Mucosa of stomach (tissue), 1 donor: ENCODE results near the gene STARD7.

Experiments used
- H3K27me3 ChIP-seq: one replicate; pipeline ENCODE4 v1.7.0; 2013; ENCODE audit warnings: mild to moderate bottlenecking, low read length; ENCODE audit not compliant: control insufficient read depth, insufficient read depth
- H3K36me3 ChIP-seq: one replicate; pipeline ENCODE4 v1.7.0; 2013; ENCODE audit warnings: low read length; ENCODE audit not compliant: control insufficient read depth, insufficient read depth
- H3K4me1 ChIP-seq: one replicate; pipeline ENCODE4 v1.7.0; 2013; ENCODE audit warnings: mild to moderate bottlenecking, low read length; ENCODE audit not compliant: control insufficient read depth, insufficient read depth
- H3K4me3 ChIP-seq: one replicate; pipeline ENCODE4 v1.7.0; 2013; ENCODE audit warnings: low read length
- H3K9ac ChIP-seq: one replicate; pipeline ENCODE4 v1.7.0; 2013; ENCODE audit warnings: mild to moderate bottlenecking, low read length, moderate library complexity
- H3K9me3 ChIP-seq: one replicate; pipeline ENCODE4 v1.7.0; 2013; ENCODE audit warnings: mild to moderate bottlenecking, low read length, moderate library complexity; ENCODE audit not compliant: control insufficient read depth
- donor health status: Pancreatic carcinoma.

STARD7 gene

DNA sequence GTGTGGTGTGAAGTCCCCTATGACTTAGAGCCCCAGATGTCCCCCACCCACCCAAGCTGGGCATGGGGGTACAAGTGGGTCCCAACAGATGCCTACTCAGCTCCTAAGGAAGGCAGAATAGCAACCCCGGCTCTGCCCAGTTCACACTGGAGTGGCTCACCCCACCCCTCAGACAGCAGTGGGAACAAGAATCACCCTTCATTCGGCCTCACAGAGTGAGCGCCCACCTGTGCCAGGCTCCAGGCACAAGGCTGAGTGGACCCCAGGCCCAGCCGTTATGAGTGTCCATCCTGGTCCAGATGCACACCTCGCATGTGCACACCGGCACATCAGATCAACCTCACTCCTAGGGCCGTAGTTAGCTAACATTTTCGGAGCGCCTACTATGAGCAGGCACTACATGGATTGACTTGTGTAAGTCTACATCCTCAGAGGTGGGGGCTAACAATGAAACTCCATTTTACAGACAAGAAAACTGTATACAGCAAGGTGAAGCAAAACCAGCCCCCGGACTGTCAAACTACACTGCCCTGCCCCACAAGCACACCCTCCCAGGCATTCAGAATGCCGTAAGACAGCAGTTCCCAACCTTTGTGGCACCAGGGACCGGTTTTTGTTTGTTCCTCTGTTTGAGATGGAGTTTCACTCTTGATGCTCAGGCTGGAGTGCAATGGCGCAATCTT lies 67.5 kb downstream of the STARD7 start:
- H3K9ac ChIP-seq, result no peak overlapping the region
- H3K36me3 ChIP-seq, result no peaks in the 10 kb centered on the region
- no peaks in the 10 kb centered on the region for H3K27me3 ChIP-seq
- no peaks in the 10 kb centered on the region for H3K9me3 ChIP-seq
- H3K4me1 ChIP-seq, result peaks cover 35% of the 10 kb centered on the region
- no peak overlapping the region for H3K4me3 ChIP-seq

DNA sequence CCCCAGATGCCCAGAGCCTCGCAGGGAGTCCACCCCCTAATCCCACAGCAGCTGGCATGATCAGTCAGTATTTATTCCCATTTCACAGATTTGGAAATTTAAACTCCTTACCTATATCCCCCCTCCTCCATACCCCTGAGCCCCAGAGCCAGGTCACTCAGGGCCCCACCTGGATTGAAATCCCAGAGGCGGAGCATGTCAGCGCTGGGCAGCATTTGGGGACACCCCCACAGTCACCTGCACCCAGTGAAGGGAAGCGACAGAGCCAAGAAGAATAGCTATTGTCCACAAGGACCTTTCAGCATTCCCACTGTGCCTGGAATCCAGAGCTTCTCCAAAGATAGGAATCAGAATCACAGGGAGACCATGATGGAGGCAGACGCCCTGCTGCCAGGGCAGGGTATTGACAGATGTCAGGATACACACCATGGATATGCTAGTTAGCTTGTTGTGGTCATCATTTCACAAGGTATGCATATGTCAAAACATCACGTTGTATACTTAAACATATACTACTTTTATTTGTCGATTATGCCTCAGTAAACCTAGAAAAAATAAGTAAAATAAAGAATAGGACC lies 69.4 kb downstream of the STARD7 start:
- H3K9ac ChIP-seq, result peak overlapping the region; percentile 33
- H3K36me3 ChIP-seq, result no peaks in the 10 kb centered on the region
- H3K4me3 ChIP-seq, result no peak overlapping the region
- no peaks in the 10 kb centered on the region for H3K9me3 ChIP-seq
- peaks cover 23% of the 10 kb centered on the region for H3K4me1 ChIP-seq
- H3K27me3 ChIP-seq, result no peaks in the 10 kb centered on the region

DNA sequence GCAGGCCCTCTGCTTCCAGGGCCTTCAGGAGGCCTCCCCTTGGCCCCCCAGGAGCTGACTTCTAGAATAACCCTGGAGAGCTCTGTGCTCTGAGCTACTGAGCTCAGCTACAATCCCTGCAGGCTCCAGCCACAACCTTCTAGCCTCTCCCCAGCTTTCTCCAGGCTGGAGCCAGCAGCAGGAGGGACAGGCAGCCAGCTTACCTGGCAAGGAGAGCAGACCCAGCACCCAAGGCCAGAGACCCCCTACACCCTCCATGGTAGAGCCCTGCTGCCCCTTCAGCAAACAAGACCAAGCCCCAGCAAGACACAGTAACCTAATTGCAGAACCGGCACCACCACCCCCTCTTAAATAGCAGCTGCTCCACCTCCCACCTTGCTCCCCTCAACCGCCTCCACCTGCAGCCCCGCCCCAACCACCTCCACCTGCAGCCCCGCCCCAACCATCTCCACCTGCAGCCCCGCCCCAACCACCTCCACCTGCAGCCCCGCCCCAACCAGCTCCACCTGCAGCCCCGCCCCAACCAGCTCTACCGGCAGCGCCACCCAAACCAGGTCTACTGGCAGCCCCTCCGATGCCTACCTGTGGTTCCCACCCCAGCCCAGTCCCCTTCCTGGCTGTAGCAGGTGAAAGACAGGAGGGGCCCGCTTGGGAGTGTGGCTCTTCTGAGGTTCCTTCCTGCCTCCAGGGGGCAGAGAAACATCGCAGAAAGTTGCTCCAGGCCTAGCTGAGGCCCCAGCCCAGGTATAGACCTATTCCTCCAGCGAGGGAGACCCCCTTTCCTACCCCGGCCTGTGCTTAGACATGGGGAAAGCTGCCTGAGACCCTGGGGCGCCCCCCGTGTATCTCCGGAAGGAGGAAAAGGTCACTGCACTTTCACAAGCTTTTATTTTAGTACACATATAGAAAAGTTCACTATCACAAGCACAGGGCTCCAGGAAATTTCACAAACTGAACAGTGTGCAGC lies 70.2 kb downstream of the STARD7 start, which contains the start of gene ASTL:
ASTL (minus strand) TSS at position 324 of the 967 bp plus-strand sequence; CDS start at position 258, 66 bp downstream.
- Histone ChIP-seq H3K27me3 (no peaks in the 10 kb centered on the region), H3K36me3 (no peaks in the 10 kb centered on the region), H3K4me3 (no peak within 1 kb of the TSS), H3K9ac (peak within 1 kb of the TSS; percentile 33), H3K9me3 (no peaks in the 10 kb centered on the region), H3K4me1 (peaks cover 15% of the 10 kb centered on the region)

DNA sequence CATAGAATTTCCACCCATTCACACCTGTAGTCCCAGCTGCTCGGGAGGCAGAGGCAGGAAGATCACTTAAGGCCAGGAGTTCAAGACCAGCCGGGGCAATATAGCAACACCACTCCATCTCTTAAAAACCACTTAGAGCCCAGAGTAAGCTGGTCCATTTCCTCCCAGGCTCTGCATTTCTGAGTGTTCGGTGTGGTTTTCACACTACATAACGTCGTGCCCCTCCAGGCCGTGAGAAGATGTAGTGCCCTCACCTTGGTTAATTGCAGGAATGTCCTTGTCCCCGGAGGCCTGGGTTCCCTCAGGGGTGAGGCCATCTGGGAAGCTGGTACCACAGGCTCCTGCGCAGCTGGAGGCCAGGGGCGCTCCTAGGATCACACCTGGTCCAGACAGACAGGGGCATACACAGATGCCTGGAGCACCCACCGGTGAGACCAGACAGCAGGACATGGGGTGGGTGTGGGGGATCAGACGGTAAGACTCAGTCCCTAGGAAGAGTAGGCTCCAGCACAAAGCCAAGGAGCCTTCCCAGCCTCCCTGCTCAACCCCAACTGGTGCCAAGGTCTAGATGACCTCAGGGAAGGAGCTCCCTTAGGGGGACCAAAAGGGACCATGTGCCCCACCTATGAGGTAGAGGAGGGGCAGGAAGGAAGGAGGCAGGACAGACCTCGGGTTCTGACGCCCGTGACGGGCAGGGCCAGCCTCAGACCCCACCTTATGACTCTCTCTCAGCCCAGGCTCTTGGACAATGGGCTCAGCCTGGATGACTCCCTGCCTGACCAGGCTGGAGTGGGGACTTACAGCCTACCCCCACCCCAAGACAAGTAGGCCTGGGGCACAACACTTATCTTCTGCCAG lies 71.1 kb downstream of the STARD7 start:
- peaks cover 14% of the 10 kb centered on the region for H3K4me1 ChIP-seq
- no peaks in the 10 kb centered on the region for H3K36me3 ChIP-seq
- H3K9me3 ChIP-seq, result no peaks in the 10 kb centered on the region
- no peak overlapping the region for H3K4me3 ChIP-seq
- no peaks in the 10 kb centered on the region for H3K27me3 ChIP-seq
- no peak overlapping the region for H3K9ac ChIP-seq

DNA sequence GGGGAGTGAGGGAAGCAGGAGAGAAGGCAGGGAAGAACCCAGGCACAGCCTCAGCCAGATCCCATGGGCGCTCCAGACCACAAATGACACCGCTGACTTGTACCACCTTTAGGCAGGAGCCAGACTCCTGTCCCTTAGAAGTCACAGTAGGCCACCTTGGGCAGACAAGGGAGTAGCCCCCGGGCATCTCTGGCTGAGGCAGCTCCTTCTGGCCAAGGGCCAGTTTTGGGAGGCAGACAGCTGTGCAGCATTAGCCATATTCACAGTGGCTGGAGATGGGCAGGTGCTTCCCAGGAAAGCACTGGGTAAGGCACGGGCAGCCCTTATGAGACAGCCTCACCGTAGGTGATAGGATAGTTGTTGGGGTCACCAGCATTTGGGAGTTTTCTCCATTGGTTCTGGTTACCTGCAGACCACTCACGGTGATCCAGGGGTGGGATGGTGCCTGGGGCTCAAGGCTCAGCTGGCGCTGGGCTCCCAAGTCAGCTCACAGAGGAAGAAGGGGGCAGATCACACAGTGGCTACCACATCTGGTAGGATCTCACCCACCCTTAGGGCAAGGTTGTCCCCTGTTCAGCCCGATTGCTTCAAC lies 72.4 kb downstream of the STARD7 start:
- Histone ChIP-seq H3K4me3 (no peak overlapping the region), H3K4me1 (peaks cover 14% of the 10 kb centered on the region), H3K27me3 (no peaks in the 10 kb centered on the region), H3K36me3 (no peaks in the 10 kb centered on the region), H3K9ac (no peak overlapping the region), H3K9me3 (no peaks in the 10 kb centered on the region)

DNA sequence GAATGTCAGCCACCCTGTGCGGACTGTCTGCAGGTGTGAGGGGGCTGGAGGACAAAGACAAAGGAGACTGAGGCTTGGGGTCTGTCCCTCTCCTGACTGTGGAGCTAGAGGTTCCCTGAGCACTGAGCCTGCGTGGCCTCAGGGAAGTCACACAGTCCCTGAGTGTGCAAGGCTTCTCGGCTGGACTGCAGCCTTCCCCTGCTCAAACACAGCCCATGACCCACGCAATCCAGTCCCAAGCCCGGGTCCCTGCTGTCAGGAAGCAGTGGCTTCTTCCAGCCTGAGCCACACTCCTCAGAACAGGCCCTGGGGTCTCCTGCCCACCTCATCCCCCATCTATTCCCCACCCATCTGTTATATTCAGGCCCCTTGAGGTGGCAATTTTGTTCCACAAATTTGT lies 73.0 kb downstream of the STARD7 start:
- peaks cover 14% of the 10 kb centered on the region for H3K4me1 ChIP-seq
- no peak overlapping the region for H3K4me3 ChIP-seq
- no peaks in the 10 kb centered on the region for H3K36me3 ChIP-seq
- H3K27me3 ChIP-seq, result no peaks in the 10 kb centered on the region
- H3K9me3 ChIP-seq, result no peaks in the 10 kb centered on the region
- no peak overlapping the region for H3K9ac ChIP-seq

DNA sequence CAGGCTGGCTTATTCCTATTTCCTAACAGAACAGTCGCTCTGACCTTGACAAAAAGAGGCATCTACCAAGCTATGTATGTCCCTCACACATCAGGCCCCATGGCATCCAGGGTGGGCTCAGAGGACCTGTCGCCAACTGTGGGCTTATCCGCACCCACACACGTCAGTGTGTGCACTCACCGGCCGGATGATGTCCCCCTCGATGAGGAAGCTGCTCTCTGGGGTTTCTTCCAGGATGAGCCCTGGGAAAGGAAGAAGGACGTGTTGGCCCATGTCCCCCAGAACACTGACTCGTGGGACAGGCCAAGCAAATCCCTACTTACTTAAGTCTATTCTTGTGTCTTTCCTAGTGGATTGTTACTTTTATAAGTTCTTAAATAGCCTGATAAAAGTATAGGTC lies 73.5 kb downstream of the STARD7 start:
- H3K9ac ChIP-seq, result no peak overlapping the region
- H3K9me3 ChIP-seq, result no peaks in the 10 kb centered on the region

More for the DNA sequence above, 73.5 kb downstream of the STARD7 start:
- Histone ChIP-seq H3K4me1 (peaks cover 14% of the 10 kb centered on the region), H3K4me3 (no peak overlapping the region), H3K36me3 (no peaks in the 10 kb centered on the region), H3K27me3 (no peaks in the 10 kb centered on the region)
